ENCODE results near the gene FAM76A.
A peak's percentile ranks its signal among the peaks of the same experiment; 100 is the strongest.

FAM76A gene

DNA sequence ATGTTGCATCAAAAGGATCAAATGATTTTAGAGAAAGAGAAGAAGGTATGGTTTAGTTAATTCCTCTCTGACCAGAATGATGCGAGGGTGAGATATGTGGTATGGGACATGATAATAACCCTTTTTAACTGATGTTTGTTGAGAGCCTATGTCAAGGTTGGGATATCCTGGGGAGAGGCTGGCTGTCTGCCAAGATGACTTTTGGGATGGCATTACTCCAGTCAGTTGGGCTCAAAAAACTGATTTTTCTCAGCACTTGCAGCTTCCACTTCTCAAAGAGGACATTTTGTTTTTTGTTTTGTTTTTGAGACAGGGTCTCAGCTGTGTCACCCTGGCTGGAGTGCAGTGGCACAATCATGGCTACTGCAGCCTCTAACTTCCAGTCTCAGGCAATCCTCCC lies 29.5 kb downstream of the FAM76A start (continued):
- TF ChIP-seq ESRRG (CRISPR knock-in tag; IDR thresholded peaks at IDR 0.05) (no peak), TCF4 (CRISPR knock-in tag; IDR thresholded peaks at IDR 0.05; ENCODE audit: borderline replicate concordance) (no peak), ZC3H10 (CRISPR knock-in tag; IDR thresholded peaks at IDR 0.05) (no peak), ZNF70 (CRISPR knock-in tag; IDR thresholded peaks at IDR 0.05) (no peak), CSDC2 (CRISPR knock-in tag; IDR thresholded peaks at IDR 0.05) (no peak), ZFP3 (CRISPR knock-in tag; IDR thresholded peaks at IDR 0.05) (no peak), OSR1 (CRISPR knock-in tag; IDR thresholded peaks at IDR 0.05) (no peak), TOX (CRISPR knock-in tag; IDR thresholded peaks at IDR 0.05; ENCODE audit: borderline replicate concordance) (no peak), ZNF565 (CRISPR knock-in tag; conservative IDR thresholded peaks at IDR 0.05; ENCODE audit: low read depth) (no peak), ARNTL (CRISPR knock-in tag; IDR thresholded peaks at IDR 0.05; ENCODE audit: borderline replicate concordance, low read depth) (no peak), GLIS3 (CRISPR knock-in tag; IDR thresholded peaks at IDR 0.05) (no peak), CREB5 (CRISPR knock-in tag; IDR thresholded peaks at IDR 0.05; ENCODE audit: low read depth) (no peak)
- TF ChIP-seq, protein P1, sequence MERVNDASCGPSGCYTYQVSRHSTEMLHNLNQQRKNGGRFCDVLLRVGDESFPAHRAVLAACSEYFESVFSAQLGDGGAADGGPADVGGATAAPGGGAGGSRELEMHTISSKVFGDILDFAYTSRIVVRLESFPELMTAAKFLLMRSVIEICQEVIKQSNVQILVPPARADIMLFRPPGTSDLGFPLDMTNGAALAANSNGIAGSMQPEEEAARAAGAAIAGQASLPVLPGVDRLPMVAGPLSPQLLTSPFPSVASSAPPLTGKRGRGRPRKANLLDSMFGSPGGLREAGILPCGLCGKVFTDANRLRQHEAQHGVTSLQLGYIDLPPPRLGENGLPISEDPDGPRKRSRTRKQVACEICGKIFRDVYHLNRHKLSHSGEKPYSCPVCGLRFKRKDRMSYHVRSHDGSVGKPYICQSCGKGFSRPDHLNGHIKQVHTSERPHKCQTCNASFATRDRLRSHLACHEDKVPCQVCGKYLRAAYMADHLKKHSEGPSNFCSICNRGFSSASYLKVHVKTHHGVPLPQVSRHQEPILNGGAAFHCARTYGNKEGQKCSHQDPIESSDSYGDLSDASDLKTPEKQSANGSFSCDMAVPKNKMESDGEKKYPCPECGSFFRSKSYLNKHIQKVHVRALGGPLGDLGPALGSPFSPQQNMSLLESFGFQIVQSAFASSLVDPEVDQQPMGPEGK (CRISPR knock-in tag; IDR thresholded peaks at IDR 0.05; ENCODE audit: borderline replicate concordance) = no peak

DNA sequence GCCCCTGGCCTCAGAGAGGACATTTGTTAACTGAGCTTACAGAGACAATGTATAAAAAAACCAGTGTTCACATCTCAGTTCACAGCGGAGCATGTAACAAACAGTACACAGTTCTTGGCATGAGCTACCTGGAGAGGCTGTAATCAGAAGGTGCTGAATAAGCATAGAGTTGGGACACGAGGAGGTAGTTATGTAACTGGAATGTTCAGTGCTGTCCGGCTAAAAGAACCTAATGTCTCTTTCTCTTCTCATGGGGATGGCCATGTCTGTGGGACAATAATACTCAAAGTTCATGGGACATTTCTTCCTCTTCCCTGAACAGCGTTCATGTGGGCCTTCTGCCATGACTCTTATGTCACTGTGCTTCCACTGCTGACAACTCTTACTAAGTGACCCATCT lies 30.1 kb downstream of the FAM76A start:
- ATAC-seq = no peak

GRCh38 chr1:27759236-27759635 lies 33.5 kb downstream of the FAM76A start:
- TF ChIP-seq ESRRG (CRISPR knock-in tag; IDR thresholded peaks at IDR 0.05) (no peak), PPARA (CRISPR knock-in tag; IDR thresholded peaks at IDR 0.05; ENCODE audit: borderline replicate concordance) (no peak), CREB5 (CRISPR knock-in tag; IDR thresholded peaks at IDR 0.05; ENCODE audit: low read depth) (no peak), CSRNP3 (CRISPR knock-in tag; IDR thresholded peaks at IDR 0.05) (0 out of 2 replicates have a peak, but pooled peaks have one; percentile 29), OSR1 (CRISPR knock-in tag; IDR thresholded peaks at IDR 0.05) (no peak), ZNF8 (CRISPR knock-in tag; IDR thresholded peaks at IDR 0.05) (0 out of 2 replicates have a peak, but pooled peaks have one; percentile 22), TOX (CRISPR knock-in tag; IDR thresholded peaks at IDR 0.05; ENCODE audit: borderline replicate concordance) (no peak), ZNF70 (CRISPR knock-in tag; IDR thresholded peaks at IDR 0.05) (no peak), TCF4 (CRISPR knock-in tag; IDR thresholded peaks at IDR 0.05; ENCODE audit: borderline replicate concordance) (peak; percentile 97), GLIS3 (CRISPR knock-in tag; IDR thresholded peaks at IDR 0.05) (no peak), TSHZ2 (CRISPR knock-in tag; IDR thresholded peaks at IDR 0.05) (peak; percentile 72; the same call in 1 of the 2 replicates), BACH2 (CRISPR knock-in tag; IDR thresholded peaks at IDR 0.05; ENCODE audit: borderline replicate concordance) (no peak), ARNTL (CRISPR knock-in tag; IDR thresholded peaks at IDR 0.05; ENCODE audit: borderline replicate concordance, low read depth) (no peak), SNAI2 (CRISPR knock-in tag; IDR thresholded peaks at IDR 0.05) (no peak), POU6F1 (CRISPR knock-in tag; IDR thresholded peaks at IDR 0.05; ENCODE audit: borderline replicate concordance, low read depth) (no peak), ZNF565 (CRISPR knock-in tag; conservative IDR thresholded peaks at IDR 0.05; ENCODE audit: low read depth) (no peak), CSDC2 (CRISPR knock-in tag; IDR thresholded peaks at IDR 0.05) (no peak), ZC3H10 (CRISPR knock-in tag; IDR thresholded peaks at IDR 0.05) (no peak), ZFP30 (CRISPR knock-in tag; IDR thresholded peaks at IDR 0.05) (no peak), ISL1 (CRISPR knock-in tag; IDR thresholded peaks at IDR 0.05) (peak; percentile 35; the same call in 1 of the 2 replicates), RARB (CRISPR knock-in tag; IDR thresholded peaks at IDR 0.05) (no peak), ZFP3 (CRISPR knock-in tag; IDR thresholded peaks at IDR 0.05) (no peak)
- TF ChIP-seq, protein P1 (CRISPR knock-in tag; IDR thresholded peaks at IDR 0.05; ENCODE audit: borderline replicate concordance) = no peak
- no peak for ATAC-seq

More for the DNA sequence above, 30.1 kb downstream of the FAM76A start:
- TF ChIP-seq ZNF70 (CRISPR knock-in tag; IDR thresholded peaks at IDR 0.05) = no peak
